Type B pancreatic cell (in vitro differentiated cells): ENCODE results near the gene WAPL. TPM values are rescaled to one million over a fixed set of nuclear protein-coding genes. Genes with fewer than 3 reads are reported as not detected.
"Not testable (repeated sequence)": the region's sequence is repeated elsewhere in the genome, so short reads cannot be mapped to it uniquely, and the experiment has no call there.

Experiments used
- DNase-seq: peaks from one replicate; pipeline ENCODE4 v3.0.0; 2021; ENCODE audit warnings: mixed read lengths; ENCODE audit not compliant: unreplicated experiment; ENCODE audit errors: extremely low spot score
- H3K27ac Mint-ChIP-seq: 2 replicates; pipeline ENCODE4 v1.8.0; 2021; ENCODE audit warnings: mild to moderate bottlenecking, mixed read lengths
- H3K27me3 Mint-ChIP-seq: 2 replicates; pipeline ENCODE4 v1.8.0; 2021; ENCODE audit warnings: mixed read lengths
- H3K36me3 Mint-ChIP-seq: 2 replicates; pipeline ENCODE4 v1.8.0; 2021; ENCODE audit warnings: mixed read lengths
- H3K4me1 Mint-ChIP-seq: one replicate; pipeline ENCODE4 v1.8.0; 2021; ENCODE audit warnings: mixed read lengths; ENCODE audit not compliant: unreplicated experiment
- H3K4me3 Mint-ChIP-seq: 2 replicates; pipeline ENCODE4 v1.8.0; 2021; ENCODE audit warnings: mild to moderate bottlenecking, mixed read lengths
- H3K9me3 Mint-ChIP-seq: 2 replicates; pipeline ENCODE4 v1.8.0; 2021; ENCODE audit warnings: mixed read lengths
- CTCF ChIP-seq: fragments of 200-600 bp; sonication (generic); conservative IDR thresholded peaks from 2 replicates; pipeline ENCODE4 v1.5.0; 2021; ENCODE audit warnings: antibody characterized with exemption, mild to moderate bottlenecking
- total RNA-seq: library from RNA; stranded (reverse); gene quantifications from 2 replicates; pipeline ENCODE4 v1.2.1, GENCODE V29; 2021; ENCODE audit warnings: low replicate concordance

The WAPL gene
- total RNA-seq, 1 donor from 2014 or later: 42.4 TPM

- peaks cover 19% of the 10 kb centered on the region for H3K27me3 Mint-ChIP-seq
- no peaks in the 10 kb centered on the region for H3K36me3 Mint-ChIP-seq
- peak overlapping the region; percentile 68 for H3K4me3 Mint-ChIP-seq
- no peaks in the 10 kb centered on the region for H3K4me1 Mint-ChIP-seq
- no peak for TF ChIP-seq CTCF
- no peak for DNase-seq
- H3K27ac Mint-ChIP-seq: no peak overlapping the region
- peaks cover 4% of the 10 kb centered on the region for H3K9me3 Mint-ChIP-seq
Measured at GRCh38 chr10:86538547-86538946, 17.0 kb upstream of the WAPL start.

- not testable (repeated sequence) for H3K27ac Mint-ChIP-seq, H3K9me3 Mint-ChIP-seq, H3K4me3 Mint-ChIP-seq, H3K4me1 Mint-ChIP-seq, DNase-seq, H3K36me3 Mint-ChIP-seq
- peaks cover 19% of the 10 kb centered on the region for H3K27me3 Mint-ChIP-seq
Measured at GRCh38 chr10:86538040-86538439, 16.4 kb upstream of the WAPL start.

DNA sequence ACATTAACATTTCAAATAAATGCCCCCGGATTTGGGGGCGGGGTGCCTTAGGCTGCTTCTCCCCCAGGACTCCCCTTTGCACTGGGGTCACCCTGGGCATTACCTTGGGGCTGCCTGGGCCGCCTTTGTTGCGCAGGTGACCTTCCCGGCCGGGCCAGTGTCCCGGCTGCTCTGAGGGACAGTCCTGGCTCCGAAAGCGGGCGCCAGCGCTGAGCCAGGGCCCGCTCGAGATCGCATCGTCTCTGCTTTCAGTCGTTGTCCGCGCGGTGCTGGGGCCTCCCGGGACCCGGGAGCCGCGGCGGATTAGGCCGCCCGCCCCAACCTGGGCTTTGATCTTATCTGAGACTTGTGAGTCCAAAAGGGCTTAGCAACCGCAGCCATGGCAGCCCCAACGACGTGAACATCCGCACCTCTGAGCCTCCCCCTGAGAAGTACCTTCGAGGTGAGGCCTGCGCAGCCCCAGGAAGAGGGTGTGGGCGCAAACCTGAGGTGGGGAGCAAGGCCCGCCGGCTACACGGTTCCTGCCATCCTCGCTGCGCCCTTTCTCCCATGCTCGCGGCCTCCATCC is 14.8 kb upstream of the WAPL start:
- peaks cover 19% of the 10 kb centered on the region for H3K27me3 Mint-ChIP-seq
- peak overlapping the region; percentile 87 for H3K4me3 Mint-ChIP-seq
- H3K9me3 Mint-ChIP-seq: peaks cover 4% of the 10 kb centered on the region
- TF ChIP-seq CTCF: no peak
- H3K27ac Mint-ChIP-seq: no peak overlapping the region
- DNase-seq: no peak
- H3K36me3 Mint-ChIP-seq: no peaks in the 10 kb centered on the region
- H3K4me1 Mint-ChIP-seq: no peaks in the 10 kb centered on the region

GRCh38 chr10:86535132-86535882 is 13.7 kb upstream of the WAPL start:
- no peak for DNase-seq
- peaks cover 19% of the 10 kb centered on the region for H3K27me3 Mint-ChIP-seq
- peak overlapping the region; percentile 68 for H3K27ac Mint-ChIP-seq

GRCh38 chr10:86533328-86533727 is 11.7 kb upstream of the WAPL start:
- no peak for TF ChIP-seq CTCF

More at GRCh38 chr10:86535132-86535882, 13.7 kb upstream of the WAPL start:
- H3K4me1 Mint-ChIP-seq: no peaks in the 10 kb centered on the region
- peaks cover 4% of the 10 kb centered on the region for H3K9me3 Mint-ChIP-seq
- H3K36me3 Mint-ChIP-seq: no peaks in the 10 kb centered on the region
- TF ChIP-seq CTCF: no peak
- peak overlapping the region; percentile 87 for H3K4me3 Mint-ChIP-seq

GRCh38 chr10:86528736-86529135 is 7.1 kb upstream of the WAPL start:
- not testable (repeated sequence) for DNase-seq, H3K27ac Mint-ChIP-seq, H3K9me3 Mint-ChIP-seq, H3K4me3 Mint-ChIP-seq, H3K36me3 Mint-ChIP-seq, H3K27me3 Mint-ChIP-seq
- peaks cover 11% of the 10 kb centered on the region for H3K4me1 Mint-ChIP-seq

More at GRCh38 chr10:86533328-86533727, 11.7 kb upstream of the WAPL start:
- Mint-ChIP-seq H3K36me3 (no peaks in the 10 kb centered on the region), H3K4me1 (no peaks in the 10 kb centered on the region), H3K9me3 (peaks cover under 1% of the 10 kb centered on the region), H3K27ac (no peak overlapping the region), H3K4me3 (no peak overlapping the region), H3K27me3 (peaks cover 16% of the 10 kb centered on the region)
- no peak for DNase-seq
